Common myeloid progenitor, CD34-positive (primary cell): ENCODE results near the gene TXNL1.

Experiments used
- CTCF ChIA-PET: fragments of 350-600 bp; sonication (Branson Sonifier 250); formaldehyde crosslinking; loops from one replicate; lab custom pipeline; 2021; ENCODE audit warnings: antibody characterized with exemption; lab: Charles Lee
- POLR2A ChIA-PET: fragments of 350-600 bp; sonication (Branson Sonifier 250); formaldehyde crosslinking; loops from one replicate; lab custom pipeline; 2021; ENCODE audit warnings: antibody characterized with exemption; lab: Charles Lee
- DNase-seq, 3 donors: peaks; one replicate each; pipeline versions ENCODE4 v3.0.0 to v3.0.0-alpha.2; 2013
- H3K27ac ChIP-seq, 2 experiments: 1 replicate in 1 of 2; 2 replicates in 1 of 2; pipeline ENCODE4 v1.7.0; 2013; ENCODE audit warnings: inconsistent platforms in 2 of 2, low read length in 2 of 2, mild to moderate bottlenecking in 2 of 2, low read depth in 1 of 2, moderate library complexity in 1 of 2; ENCODE audit not compliant: severe bottlenecking in 2 of 2, insufficient read depth in 1 of 2, poor library complexity in 1 of 2
- H3K27me3 ChIP-seq, 5 experiments: replicated peaks in 2 of 5; 1 replicate in 3 of 5; 2 replicates in 2 of 5; pipeline versions ENCODE4 v1.6.1 to v1.7.0; 2013; ENCODE audit warnings: low read length in 4 of 5, mild to moderate bottlenecking in 2 of 5, moderate library complexity in 2 of 5, inconsistent platforms in 1 of 5; ENCODE audit not compliant: insufficient read depth in 5 of 5, control insufficient read depth in 4 of 5
- H3K36me3 ChIP-seq, 4 experiments: 1 replicate in 2 of 4; 2 replicates in 2 of 4; pipeline versions ENCODE4 v1.6.1 to v1.7.0; 2013; ENCODE audit warnings: low read length in 3 of 4, control low read depth in 1 of 4, mild to moderate bottlenecking in 1 of 4; ENCODE audit not compliant: control insufficient read depth in 4 of 4, insufficient read depth in 4 of 4
- H3K4me1 ChIP-seq, 4 experiments: 1 replicate in 3 of 4; 2 replicates in 1 of 4; pipeline versions ENCODE4 v1.6.1 to v1.7.1; 2013; ENCODE audit warnings: low read length in 3 of 4, mild to moderate bottlenecking in 3 of 4, control low read depth in 1 of 4, inconsistent platforms in 1 of 4, moderate library complexity in 1 of 4; ENCODE audit not compliant: control insufficient read depth in 4 of 4, insufficient read depth in 4 of 4; ENCODE audit errors: control extremely low read depth in 1 of 4
- H3K4me3 ChIP-seq, 7 experiments: 1 replicate in 4 of 7; 2 replicates in 3 of 7; pipeline versions ENCODE4 v1.5.1 to v1.7.0; 2013; ENCODE audit warnings: mild to moderate bottlenecking in 7 of 7, low read length in 6 of 7, moderate library complexity in 6 of 7, inconsistent platforms in 2 of 7, low read depth in 2 of 7, control low read depth in 1 of 7; ENCODE audit not compliant: insufficient read depth in 4 of 7, control insufficient read depth in 1 of 7; ENCODE audit errors: extremely low read depth in 1 of 7
- H3K9me3 ChIP-seq, 5 experiments: 1 replicate in 4 of 5; 2 replicates in 1 of 5; pipeline versions ENCODE4 v1.6.1 to v1.7.1; 2013; ENCODE audit warnings: low read length in 4 of 5, mild to moderate bottlenecking in 2 of 5, inconsistent platforms in 1 of 5, low read depth in 1 of 5, moderate library complexity in 1 of 5; ENCODE audit not compliant: control insufficient read depth in 4 of 5, insufficient read depth in 2 of 5; ENCODE audit errors: control extremely low read depth in 1 of 5
- WGBS: methylation state at CpG from one replicate; pipeline ENCODE4 v1.1.5; 2013; ENCODE audit not compliant: insufficient coverage; 5-methylcytosine and 5-hydroxymethylcytosine counted together

Gene TXNL1

DNA sequence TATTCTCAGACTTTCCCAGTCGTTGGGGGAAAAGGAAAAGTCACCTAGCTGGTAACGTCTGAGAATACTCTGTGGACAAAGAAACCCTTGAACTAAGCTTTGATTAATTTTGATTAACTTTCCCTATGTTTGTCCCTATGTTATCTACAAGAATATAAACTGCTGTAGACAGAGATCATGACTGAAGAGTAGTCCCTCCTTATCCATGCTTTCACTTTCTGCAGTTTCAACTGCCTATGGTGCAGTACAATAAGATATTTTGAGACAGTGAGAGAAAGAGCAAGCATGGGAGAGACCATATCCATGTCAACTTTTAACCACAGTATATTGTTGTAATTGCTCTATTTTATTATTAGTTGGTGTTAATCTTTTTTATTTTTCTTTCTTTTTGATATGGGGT, 31.8 kb downstream of the TXNL1 start:
- no peak overlapping the region for H3K27ac ChIP-seq
- WGBS: 100% methylated on average over 1 of the region's 2 CpGs
- H3K27me3 ChIP-seq: no peaks in the 10 kb centered on the region
- H3K4me1 ChIP-seq: no peaks in the 10 kb centered on the region
- H3K9me3 ChIP-seq: no peaks in the 10 kb centered on the region
- no peak for DNase-seq
- H3K4me3 ChIP-seq: no peak overlapping the region
- POLR2A ChIA-PET: interaction anchor here (0.6 kb wide), 1 partner anchor 409 kb away, joined by 4 read pairs; no protein-coding TSS in a partner anchor
- CTCF ChIA-PET: interaction anchor here (0.7 kb wide), 1 partner anchor 124 kb away, joined by 3 read pairs; no protein-coding TSS in a partner anchor
- peaks cover 10 to 46% (median 26%) of the 10 kb centered on the region in 4 experiments for H3K36me3 ChIP-seq

DNA sequence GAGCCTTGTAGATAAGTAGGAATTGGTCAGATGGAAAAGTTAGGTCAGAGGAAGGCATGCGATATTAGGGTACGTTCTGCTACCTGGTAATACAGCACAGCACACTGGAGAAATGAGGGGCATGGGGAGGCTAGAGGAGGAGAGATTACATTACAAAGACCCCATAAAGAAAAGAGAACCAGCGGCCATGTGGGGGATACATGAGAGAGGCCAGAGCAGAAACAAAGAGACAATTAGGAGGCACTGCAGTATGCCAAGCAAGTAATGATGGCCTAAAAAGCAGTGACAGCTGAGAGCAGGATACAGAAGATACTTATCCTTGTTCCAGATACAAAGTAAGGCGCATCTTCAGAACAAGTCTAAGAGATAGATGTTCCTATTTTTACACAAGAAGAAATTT, 40.0 kb downstream of the TXNL1 start:
- Histone ChIP-seq H3K27ac (no peak overlapping the region), H3K4me1 (no peaks in the 10 kb centered on the region), H3K36me3 (peaks cover 3 to 10% (median 6%) of the 10 kb centered on the region in 4 experiments), H3K27me3 (no peaks in the 10 kb centered on the region), H3K9me3 (no peaks in the 10 kb centered on the region), H3K4me3 (no peak overlapping the region)
- ChIA-PET POLR2A (interaction anchor here (0.6 kb wide), 1 partner anchor 13 kb away, joined by 4 read pairs; no protein-coding TSS in a partner anchor), CTCF (interaction anchor here (1.2 kb wide), 1 partner anchor 22 kb away, joined by 3 read pairs; no protein-coding TSS in a partner anchor)
- no peak for DNase-seq
- WGBS: 100% methylated on average over 1 of the region's 4 CpGs

DNA sequence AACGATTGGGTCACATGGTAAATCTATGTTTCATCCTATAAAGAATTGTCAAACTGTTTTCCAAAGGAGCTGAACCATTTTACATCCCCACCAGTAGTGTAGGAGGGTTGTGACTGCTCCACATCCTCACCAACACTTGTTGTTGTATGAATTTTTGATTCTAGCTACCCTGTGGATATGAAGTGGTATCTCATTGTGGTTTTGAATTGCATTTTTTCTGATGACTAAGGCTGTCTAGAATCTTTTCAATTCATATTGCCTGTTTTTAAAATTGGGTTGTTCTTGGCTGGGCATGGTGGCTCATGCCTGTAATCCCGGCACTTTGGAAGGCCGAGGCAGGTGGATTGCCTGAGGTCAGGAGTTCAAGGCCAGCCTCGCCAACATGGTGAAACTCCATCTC, 44.5 kb downstream of the TXNL1 start:
- Histone ChIP-seq H3K4me3 (no peak overlapping the region), H3K27ac (no peak overlapping the region), H3K36me3 (no peaks in the 10 kb centered on the region), H3K4me1 (no peaks in the 10 kb centered on the region), H3K9me3 (peaks cover 0 to 3% (median 0%) of the 10 kb centered on the region in 5 experiments), H3K27me3 (no peaks in the 10 kb centered on the region)
- no CpG with 5 or more reads among the region's 4 CpGs for WGBS
- no peak for DNase-seq
- POLR2A ChIA-PET: no interaction called here
- CTCF ChIA-PET: no interaction called here

DNA sequence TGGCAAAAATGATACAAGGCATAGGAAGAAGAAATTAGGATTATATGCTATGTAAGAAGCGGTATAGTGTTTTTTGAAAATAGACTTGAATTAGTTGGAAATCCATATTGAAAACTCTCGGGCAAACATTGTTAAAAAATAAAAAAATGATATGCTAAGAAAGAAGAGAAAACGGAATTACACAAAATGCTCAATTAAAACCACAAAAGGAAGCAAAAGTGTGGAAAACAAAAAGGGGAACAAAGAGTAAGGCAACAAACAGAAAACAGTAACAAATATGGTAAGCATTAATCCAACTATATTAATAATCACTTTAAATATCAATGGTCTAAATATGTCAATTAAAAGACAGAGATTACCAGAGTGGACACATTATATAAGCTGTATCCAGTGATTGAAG, 58.4 kb downstream of the TXNL1 start:
- WGBS: 0% methylated on average over 1 of the region's 3 CpGs
- ChIA-PET POLR2A (no interaction called here), CTCF (no interaction called here)
- H3K27me3 ChIP-seq: no peaks in the 10 kb centered on the region
- H3K27ac ChIP-seq: no peak overlapping the region
- peaks cover 0 to 5% (median 0%) of the 10 kb centered on the region in 4 experiments for H3K4me1 ChIP-seq
- DNase-seq: no peak
- peaks cover 0 to 2% (median 0%) of the 10 kb centered on the region in 5 experiments for H3K9me3 ChIP-seq
- no peaks in the 10 kb centered on the region for H3K36me3 ChIP-seq
- H3K4me3 ChIP-seq: no peak overlapping the region

DNA sequence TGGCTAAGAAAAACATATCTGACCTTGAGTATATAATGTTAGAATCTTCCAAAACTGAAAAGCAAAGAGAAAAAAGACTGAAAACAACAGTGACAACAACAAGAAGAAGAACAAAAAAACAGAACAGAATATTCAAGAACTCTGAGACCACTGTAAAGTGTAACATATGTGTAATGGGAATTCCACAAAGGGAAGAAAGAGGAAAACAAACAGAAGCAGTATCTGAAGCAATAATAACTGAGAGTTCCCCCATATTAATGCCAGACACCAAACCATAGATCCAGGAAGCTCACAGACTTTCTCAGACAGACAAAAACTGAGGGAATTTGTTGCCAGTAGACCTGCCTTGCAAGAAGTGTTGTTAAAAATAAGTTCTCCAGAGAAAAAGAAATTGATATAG, 58.9 kb downstream of the TXNL1 start:
- CTCF ChIA-PET: no interaction called here
- no peaks in the 10 kb centered on the region for H3K36me3 ChIP-seq
- POLR2A ChIA-PET: no interaction called here

DNA sequence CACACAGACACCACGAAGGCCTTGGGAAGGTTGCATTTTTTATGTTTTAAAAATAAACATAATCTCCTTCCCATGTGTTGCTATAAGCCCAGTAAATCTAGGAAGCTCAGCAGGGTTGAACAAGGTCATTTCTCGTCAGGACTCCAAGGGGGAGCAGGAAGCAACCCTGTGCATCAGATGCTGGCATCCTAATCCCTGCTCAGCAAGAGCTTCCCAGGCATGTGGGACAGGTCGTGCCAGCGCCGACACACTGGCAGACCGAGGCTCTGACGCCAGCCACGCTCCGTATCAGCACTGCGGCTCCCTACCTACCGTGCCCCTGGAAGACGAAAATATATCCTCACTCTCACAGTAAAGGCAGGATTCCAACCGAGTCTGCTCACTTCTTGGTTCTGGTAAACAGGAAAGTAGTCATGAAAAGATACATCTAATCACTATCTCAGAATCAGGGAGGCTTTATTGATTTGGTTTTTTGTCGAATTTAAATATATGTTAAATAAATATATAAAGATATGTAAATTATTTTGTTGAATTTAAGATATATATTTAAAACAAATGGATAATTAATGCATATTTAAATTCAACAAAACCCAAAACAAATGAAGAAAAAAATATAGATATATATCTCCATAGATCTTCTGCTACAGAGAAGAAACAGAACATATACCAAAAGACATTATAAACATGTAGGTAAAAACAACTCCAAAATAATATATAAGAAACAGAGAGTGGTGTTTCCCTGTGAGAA, 61.4 kb downstream of the TXNL1 start:
- peaks cover 0 to 5% (median 0%) of the 10 kb centered on the region in 4 experiments for H3K4me1 ChIP-seq
- no peak for DNase-seq
- ChIA-PET CTCF (interaction anchor here (0.7 to 5.2 kb wide), 8 partner anchors 12 to 1348 kb away, joined by 3 to 51 read pairs (median 5); no protein-coding TSS in a partner anchor), POLR2A (no interaction called here)
- H3K4me3 ChIP-seq: no peak overlapping the region
- no peak overlapping the region for H3K27ac ChIP-seq
- no peaks in the 10 kb centered on the region for H3K36me3 ChIP-seq
- H3K27me3 ChIP-seq: no peaks in the 10 kb centered on the region
- WGBS: 77% methylated on average over 1 of the region's 14 CpGs
- peaks cover 0 to 2% (median 0%) of the 10 kb centered on the region in 5 experiments for H3K9me3 ChIP-seq

More for the DNA sequence above, 58.9 kb downstream of the TXNL1 start:
- DNase-seq: no peak
- H3K27ac ChIP-seq: no peak overlapping the region
- peaks cover 0 to 5% (median 0%) of the 10 kb centered on the region in 4 experiments for H3K4me1 ChIP-seq
- H3K27me3 ChIP-seq: no peaks in the 10 kb centered on the region
- no peak overlapping the region for H3K4me3 ChIP-seq
- H3K9me3 ChIP-seq: peaks cover 0 to 2% (median 0%) of the 10 kb centered on the region in 5 experiments
